ENCODE measurements around the gene KRT80.

Gene KRT80

DNA sequence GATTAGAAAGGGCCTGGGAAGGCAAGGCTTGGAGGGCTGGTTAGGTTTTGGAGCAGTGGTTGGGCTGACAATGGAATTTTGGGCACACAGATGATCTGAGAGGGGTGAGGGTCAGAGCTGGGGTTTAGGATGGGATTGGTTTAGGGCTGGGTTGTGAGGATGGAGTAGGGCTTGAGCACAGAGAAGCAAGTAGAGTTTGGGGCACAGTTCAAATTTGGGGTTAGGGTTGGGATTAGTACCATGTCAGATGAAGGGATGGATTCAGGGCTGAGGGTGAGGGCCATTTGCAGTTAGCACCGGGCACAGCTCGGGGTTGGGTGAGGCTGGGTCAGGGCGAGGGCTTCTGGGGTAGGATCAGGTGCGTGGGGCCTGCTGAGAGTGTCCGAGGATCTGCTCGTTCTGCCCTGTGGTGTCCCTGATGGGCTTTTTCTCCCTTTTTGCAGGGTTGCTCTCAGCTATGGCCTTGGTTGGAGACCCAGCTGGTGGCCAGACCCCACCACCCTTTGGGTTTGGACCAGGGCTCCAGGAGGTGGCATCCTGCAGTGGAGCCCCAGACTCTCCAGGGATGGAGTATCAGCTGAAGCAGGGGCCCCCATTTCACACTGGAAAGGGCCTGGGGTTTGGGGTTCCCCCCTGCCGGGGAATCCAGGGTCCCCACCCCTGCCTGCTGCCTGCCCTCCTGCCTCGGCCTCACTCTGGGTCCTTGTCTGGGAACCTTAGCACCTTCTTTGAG is 45.6 kb downstream of the KRT80 start:
- no peak overlapping the region for H3K4me3 ChIP-seq (replicated peaks in 1 of 2; ENCODE audit: low read depth in 2 of 2, low read length in 2 of 2)
- no peak for DNase-seq (ENCODE audit: low read depth in 2 of 2)
- TF ChIP-seq, protein P1, sequence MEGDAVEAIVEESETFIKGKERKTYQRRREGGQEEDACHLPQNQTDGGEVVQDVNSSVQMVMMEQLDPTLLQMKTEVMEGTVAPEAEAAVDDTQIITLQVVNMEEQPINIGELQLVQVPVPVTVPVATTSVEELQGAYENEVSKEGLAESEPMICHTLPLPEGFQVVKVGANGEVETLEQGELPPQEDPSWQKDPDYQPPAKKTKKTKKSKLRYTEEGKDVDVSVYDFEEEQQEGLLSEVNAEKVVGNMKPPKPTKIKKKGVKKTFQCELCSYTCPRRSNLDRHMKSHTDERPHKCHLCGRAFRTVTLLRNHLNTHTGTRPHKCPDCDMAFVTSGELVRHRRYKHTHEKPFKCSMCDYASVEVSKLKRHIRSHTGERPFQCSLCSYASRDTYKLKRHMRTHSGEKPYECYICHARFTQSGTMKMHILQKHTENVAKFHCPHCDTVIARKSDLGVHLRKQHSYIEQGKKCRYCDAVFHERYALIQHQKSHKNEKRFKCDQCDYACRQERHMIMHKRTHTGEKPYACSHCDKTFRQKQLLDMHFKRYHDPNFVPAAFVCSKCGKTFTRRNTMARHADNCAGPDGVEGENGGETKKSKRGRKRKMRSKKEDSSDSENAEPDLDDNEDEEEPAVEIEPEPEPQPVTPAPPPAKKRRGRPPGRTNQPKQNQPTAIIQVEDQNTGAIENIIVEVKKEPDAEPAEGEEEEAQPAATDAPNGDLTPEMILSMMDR (IDR thresholded peaks at IDR 0.05; ENCODE audit: low read depth, low read length) = no peak

DNA sequence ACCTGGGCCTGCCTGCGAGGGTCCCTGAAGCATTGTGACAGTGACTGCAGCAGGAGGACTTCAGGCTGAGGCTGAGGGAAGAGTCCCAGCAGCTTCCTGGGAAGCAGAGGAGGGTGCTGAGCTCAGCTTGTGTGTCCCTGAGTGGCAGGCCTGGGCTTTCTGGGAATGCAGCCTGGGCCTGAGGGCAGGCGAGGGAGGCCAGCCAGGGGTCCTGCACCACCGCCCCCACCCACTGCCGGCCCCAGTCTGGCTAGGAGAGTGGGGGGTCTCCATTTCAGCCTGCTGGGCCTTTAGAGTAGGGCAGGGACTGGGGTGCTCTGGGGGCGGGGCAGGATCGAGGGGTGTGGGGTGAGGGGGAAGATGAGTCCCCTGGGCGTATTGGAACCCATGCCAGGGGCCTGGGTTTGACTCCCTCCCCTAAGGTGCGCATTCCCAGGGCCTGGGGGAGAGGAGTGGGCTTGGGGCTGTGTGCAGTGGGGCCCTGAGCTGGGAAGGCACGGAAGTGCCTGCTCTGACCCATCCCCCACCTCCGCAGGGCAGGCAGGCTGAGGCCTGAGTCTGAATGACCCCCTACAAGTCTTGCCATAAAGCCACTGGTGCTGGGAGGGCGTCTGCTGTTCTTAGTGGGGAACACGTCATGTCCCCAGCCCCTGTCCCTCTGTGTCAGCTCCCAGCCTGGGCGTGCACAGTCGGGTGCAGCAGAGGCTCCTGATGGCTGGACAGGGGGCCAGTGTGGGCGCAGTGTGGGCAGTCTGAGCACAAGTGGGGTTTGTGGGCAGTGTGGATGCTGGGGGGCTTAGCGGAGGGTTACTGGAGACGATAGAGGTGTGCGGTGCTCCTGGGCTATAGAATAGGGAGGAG is 46.4 kb downstream of the KRT80 start:
- DNase-seq (ENCODE audit: low read depth in 2 of 2) = no peak

DNA sequence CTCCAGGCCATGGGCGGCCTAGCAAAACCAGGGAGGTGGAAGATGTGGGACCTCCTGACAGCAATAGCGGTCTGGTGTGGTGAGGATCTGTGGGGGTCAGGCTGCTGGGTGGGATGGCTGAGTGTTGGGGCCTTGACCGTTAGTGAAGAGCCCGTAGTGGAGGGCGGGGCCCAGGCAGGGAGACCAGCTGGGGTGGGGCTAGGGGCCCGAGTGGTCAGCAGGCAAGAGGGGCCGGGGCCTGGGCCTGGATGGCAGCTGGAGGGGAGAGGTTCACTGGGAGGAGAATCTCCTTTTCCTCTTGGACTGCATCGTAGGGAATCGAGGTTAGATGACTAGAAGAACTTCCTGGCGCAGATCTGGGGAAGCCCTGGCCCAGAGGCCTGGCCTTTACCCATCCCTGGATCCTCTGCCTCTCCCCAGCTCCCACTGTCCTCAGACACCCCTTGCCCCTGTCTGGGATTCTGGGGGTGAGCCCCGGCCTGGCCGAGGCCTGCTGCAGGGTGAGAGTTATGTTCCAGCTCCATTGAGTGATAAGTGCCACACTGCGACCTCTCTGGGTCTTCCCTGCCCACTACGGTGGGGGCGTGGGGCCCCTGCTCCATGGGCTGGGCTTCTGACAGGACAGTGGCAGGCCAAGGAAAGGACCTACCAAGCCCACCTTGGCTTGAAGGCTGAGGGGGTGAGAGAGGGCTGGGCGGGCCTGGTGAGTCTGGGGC is 47.1 kb downstream of the KRT80 start:
- H3K4me3 ChIP-seq (replicated peaks in 1 of 2; ENCODE audit: low read depth in 2 of 2, low read length in 2 of 2) = no peak overlapping the region
- no peak for DNase-seq (ENCODE audit: low read depth in 2 of 2)
- TF ChIP-seq, protein P1 (IDR thresholded peaks at IDR 0.05; ENCODE audit: low read depth, low read length) = no peak

More for the DNA sequence above, 46.4 kb downstream of the KRT80 start:
- TF ChIP-seq, protein P1 (IDR thresholded peaks at IDR 0.05; ENCODE audit: low read depth, low read length) = no peak
- H3K4me3 ChIP-seq (replicated peaks in 1 of 2; ENCODE audit: low read depth in 2 of 2, low read length in 2 of 2) = no peak overlapping the region

DNA sequence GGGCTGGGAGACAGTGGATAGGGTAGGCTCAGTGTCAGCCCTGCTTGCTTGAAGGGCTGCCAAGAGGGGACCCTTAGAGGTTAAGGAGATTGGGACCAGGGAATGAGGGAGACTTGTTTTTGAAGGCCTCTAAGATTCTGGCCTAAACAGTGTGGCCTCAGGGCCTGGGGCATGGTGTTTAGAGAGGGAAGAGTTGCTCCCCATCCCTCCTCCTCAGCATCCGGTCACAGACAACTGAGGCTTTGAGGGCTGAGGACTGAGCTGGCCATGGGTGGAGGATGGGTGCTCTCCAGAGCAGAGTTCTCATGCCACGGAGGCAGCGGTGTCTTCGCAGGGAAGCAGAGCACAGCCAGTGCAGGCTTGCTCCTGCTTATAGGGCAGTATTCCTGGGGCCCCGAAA is 49.4 kb downstream of the KRT80 start:
- TF ChIP-seq, protein P1 (IDR thresholded peaks at IDR 0.05; ENCODE audit: low read depth, low read length) = no peak
- DNase-seq (ENCODE audit: low read depth in 2 of 2) = no peak
- H3K4me3 ChIP-seq (replicated peaks in 1 of 2; ENCODE audit: low read depth in 2 of 2, low read length in 2 of 2) = no peak overlapping the region

DNA sequence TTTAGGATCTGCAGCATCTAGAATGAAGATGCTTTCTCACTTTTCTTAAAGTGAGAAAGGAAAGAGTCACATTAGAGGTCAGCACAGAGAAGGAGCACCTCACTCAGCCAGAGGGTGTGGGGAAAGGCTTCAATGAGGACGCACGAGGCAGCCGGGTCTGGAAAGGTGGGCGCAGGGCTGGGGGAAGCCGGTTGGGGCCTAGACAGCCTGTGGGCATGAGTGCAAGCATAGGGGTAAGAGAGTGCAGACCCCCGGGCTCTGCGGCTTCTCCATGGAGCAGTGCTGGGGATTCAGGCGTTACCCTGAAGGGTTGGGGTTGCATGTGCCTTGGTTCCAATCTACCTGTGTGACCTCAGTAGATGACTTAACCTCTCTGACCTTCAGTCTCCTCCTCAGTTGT is 49.9 kb downstream of the KRT80 start:
- DNase-seq (ENCODE audit: low read depth in 2 of 2) = no peak
- H3K4me3 ChIP-seq (replicated peaks in 1 of 2; ENCODE audit: low read depth in 2 of 2, low read length in 2 of 2) = no peak overlapping the region
- TF ChIP-seq, protein P1 (IDR thresholded peaks at IDR 0.05; ENCODE audit: low read depth, low read length) = no peak

DNA sequence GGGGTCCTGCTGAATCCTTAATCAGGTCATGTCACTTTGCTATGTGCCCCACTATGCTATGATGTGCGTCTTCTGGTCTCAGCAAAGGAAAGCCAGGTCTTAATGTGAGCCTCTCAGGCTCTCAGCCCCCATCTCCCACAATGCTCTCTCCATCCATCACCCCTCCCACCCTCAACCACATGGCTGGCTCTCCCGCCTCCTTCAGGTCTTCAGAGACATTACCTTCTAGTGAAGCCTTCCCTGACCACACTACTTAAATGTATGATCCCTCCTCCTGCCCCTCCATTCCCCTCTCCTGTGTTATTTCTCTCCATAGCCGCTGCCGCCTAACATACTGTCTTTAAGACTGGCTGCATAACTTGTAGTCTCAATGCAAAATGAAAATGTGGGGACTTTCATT is 50.5 kb downstream of the KRT80 start:
- TF ChIP-seq, protein P1 (IDR thresholded peaks at IDR 0.05; ENCODE audit: low read depth, low read length) = no peak
- DNase-seq (ENCODE audit: low read depth in 2 of 2) = no peak
- H3K4me3 ChIP-seq (replicated peaks in 1 of 2; ENCODE audit: low read depth in 2 of 2, low read length in 2 of 2) = no peak overlapping the region
